ENCODE measurements around the gene WBP11. TPM values are rescaled to one million over a fixed set of nuclear protein-coding genes. Genes with fewer than 3 reads are reported as not detected.

Gene WBP11
- total RNA-seq, 3 donors from 2014 or later: 38.4 to 53.7 (median 48.3) TPM

DNA sequence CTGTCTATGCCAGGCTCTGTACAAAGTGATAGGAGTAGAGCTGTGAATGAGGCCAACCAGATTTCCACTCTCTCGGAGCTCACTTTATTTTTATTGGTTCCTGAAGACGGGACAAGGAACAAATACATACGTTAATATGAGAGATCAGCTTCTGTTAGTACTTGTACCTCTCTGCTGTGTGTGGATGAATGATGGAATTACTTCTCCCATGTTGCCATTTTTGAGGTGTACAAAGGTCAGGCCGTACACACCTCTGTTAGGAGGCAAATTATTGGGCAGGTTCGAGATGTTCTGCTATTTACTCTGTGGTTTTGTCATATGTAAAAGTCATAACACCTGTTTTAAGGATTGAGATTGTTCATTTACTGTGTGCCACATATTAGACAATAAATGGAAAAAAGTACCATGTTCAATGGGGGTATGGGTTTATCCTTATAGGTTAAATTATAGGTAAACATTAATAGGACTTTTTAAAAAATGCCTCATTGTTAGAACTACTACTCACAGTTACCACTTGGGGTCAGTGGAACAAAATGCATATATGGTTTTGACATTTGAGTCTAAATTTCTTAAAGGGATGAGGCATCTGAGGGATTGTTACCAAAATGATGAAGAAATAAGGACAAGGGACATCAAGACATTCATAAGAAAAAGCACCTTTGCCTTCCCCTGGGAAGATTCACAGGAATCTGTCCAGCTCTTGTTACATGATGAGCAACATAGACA lies 26.9 kb downstream of the WBP11 start:
- ATAC-seq: no peak
- no peaks in the 10 kb centered on the region for H3K36me3 ChIP-seq (ENCODE audit: low read depth)
- no peak overlapping the region for H3K4me3 ChIP-seq
- peaks cover 19% of the 10 kb centered on the region for H3K4me1 ChIP-seq (ENCODE audit: low read depth)
- H3K9me3 ChIP-seq: peaks cover 2% of the 10 kb centered on the region
- intact Hi-C loops (cut with DNase I, micrococcal nuclease): no loop called here
- TF ChIP-seq, protein P1, sequence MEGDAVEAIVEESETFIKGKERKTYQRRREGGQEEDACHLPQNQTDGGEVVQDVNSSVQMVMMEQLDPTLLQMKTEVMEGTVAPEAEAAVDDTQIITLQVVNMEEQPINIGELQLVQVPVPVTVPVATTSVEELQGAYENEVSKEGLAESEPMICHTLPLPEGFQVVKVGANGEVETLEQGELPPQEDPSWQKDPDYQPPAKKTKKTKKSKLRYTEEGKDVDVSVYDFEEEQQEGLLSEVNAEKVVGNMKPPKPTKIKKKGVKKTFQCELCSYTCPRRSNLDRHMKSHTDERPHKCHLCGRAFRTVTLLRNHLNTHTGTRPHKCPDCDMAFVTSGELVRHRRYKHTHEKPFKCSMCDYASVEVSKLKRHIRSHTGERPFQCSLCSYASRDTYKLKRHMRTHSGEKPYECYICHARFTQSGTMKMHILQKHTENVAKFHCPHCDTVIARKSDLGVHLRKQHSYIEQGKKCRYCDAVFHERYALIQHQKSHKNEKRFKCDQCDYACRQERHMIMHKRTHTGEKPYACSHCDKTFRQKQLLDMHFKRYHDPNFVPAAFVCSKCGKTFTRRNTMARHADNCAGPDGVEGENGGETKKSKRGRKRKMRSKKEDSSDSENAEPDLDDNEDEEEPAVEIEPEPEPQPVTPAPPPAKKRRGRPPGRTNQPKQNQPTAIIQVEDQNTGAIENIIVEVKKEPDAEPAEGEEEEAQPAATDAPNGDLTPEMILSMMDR (IDR thresholded peaks at IDR 0.05): no peak
- no peak for DNase-seq

DNA sequence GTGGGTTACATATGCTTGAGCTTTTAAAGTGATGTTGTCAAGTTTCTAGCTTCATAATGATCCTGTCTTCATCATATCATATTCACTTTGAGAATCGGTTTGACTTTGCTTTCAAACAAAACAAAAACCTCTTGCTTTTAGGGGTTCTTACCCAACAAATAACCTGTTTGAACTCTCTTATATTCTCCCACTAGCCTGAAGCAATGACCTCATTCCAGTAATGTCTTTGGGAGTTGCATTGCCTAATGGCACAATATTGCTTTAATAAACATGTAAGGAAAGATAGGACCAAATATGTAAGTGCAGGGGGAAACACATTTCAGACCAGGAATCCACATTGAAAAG lies 27.7 kb downstream of the WBP11 start:
- TF ChIP-seq, protein P1 (IDR thresholded peaks at IDR 0.05): no peak
- intact Hi-C loops (cut with DNase I, micrococcal nuclease): no loop called here
- DNase-seq: no peak

DNA sequence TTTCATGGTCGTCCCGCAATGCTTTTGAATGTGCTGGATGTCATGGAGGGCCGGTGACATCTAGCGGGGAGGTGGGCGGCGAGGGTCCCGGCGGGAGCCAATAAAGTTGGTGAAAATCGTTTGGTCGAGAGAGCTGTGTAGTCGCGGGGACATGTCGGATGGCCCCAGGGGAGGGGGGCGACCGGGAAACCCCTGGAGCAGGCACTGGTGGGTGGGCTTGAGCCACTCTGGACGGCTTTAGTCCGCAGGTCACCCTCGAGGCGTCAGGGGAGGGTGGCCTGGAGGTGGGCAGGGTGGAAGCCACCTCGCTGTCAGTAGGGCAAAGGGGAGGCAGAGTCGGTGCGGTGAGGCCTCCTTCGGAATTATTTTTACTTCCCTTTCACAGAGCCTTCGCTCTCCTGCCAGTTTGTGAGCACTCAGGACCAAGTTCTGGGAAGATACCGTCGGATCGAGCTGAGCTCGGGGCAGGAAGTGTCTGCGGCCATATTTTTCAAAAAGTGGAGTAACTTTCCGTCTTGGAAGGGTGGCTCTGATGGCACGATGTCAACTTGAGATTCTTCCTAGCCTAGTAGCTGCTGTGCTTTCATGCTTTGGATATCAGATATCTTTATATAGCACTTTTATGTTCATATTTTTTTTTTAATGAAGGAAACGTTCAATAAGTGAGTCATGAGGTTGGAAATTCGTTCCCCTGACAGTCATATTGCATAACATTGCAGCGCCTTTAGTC lies 28.2 kb downstream of the WBP11 start:
- Histone ChIP-seq H3K36me3 (ENCODE audit: low read depth) (no peaks in the 10 kb centered on the region), H3K4me3 (peak overlapping the region; percentile 67), H3K4me1 (ENCODE audit: low read depth) (peaks cover 19% of the 10 kb centered on the region), H3K9me3 (peaks cover 2% of the 10 kb centered on the region)
- DNase-seq (peak; percentile 63 to 76 (median 75)), ATAC-seq (peak; percentile 29)
- TF ChIP-seq, protein P1 (IDR thresholded peaks at IDR 0.05): no peak
- intact Hi-C loops (cut with DNase I, micrococcal nuclease): no loop called here

More for the DNA sequence above, 27.7 kb downstream of the WBP11 start:
- H3K36me3 ChIP-seq (ENCODE audit: low read depth): no peaks in the 10 kb centered on the region
- H3K4me3 ChIP-seq: no peak overlapping the region
- H3K9me3 ChIP-seq: peaks cover 2% of the 10 kb centered on the region
- no peak for ATAC-seq
- H3K4me1 ChIP-seq (ENCODE audit: low read depth): peaks cover 19% of the 10 kb centered on the region

DNA sequence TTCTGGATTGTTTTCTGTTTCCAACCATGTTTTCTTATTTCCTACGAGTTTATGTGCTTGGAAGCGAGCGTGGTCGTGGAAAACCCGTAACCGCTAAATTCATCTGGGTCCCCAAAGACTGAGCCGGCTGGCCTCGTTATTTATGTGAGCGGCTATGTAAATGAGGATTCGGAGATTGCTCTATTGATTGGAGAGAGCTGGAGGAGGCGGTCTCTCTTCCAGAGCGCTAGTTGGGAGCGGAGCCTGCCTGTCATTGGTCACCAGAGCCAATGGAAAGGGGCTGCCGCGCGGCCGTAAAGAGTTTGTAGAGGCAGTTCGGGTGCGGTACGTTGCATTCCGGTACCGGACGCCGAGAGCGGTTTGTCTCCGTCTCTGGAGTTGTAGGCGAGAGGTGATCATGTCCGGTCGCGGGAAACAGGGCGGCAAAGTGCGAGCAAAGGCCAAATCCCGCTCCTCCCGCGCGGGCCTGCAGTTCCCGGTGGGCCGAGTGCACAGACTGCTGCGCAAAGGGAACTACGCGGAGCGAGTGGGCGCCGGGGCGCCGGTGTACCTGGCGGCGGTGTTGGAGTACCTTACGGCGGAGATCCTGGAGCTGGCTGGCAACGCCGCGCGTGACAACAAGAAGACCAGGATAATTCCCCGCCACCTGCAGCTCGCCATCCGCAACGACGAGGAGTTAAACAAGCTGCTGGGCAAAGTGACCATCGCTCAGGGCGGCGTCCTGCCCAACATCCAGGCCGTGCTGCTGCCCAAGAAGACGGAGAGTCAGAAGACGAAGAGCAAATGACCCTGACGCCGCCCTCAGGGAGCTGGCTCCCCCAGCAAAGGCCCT lies 29.0 kb downstream of the WBP11 start:
- peak overlapping the region; percentile 67 for H3K4me3 ChIP-seq
- peaks cover 19% of the 10 kb centered on the region for H3K4me1 ChIP-seq (ENCODE audit: low read depth)
- intact Hi-C loops (cut with DNase I, micrococcal nuclease): no loop called here
- DNase-seq (peak; percentile 95 to 98 (median 97)), ATAC-seq (peak; percentile 78)
- H3K9me3 ChIP-seq: peaks cover 2% of the 10 kb centered on the region
- TF ChIP-seq, protein P1 (IDR thresholded peaks at IDR 0.05): no peak
- no peaks in the 10 kb centered on the region for H3K36me3 ChIP-seq (ENCODE audit: low read depth)

DNA sequence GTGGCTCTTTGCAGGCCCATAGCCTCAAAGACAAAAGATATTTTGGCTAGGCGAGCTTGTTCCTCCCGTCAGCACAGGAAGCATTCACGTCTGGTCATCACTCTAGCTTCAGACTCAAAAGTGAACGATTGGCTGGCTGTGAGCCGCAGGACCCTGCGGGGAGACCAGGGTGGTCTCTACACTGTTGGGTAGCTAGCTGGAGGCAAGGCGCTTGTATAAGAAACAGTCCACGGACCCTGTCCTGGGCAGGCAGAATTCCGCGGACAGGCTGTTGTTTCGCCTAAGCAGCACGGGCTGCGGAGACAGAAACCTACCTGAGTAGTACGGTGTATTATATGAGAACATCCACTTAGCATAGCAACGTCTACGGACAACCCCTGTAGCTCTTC lies 29.6 kb downstream of the WBP11 start:
- DNase-seq (peak in 2 of 3 donors; percentile 64 to 66), ATAC-seq (no peak)
- Histone ChIP-seq H3K4me3 (peak overlapping the region; percentile 67), H3K4me1 (ENCODE audit: low read depth) (peaks cover 19% of the 10 kb centered on the region), H3K36me3 (ENCODE audit: low read depth) (no peaks in the 10 kb centered on the region), H3K9me3 (peaks cover 2% of the 10 kb centered on the region)
- TF ChIP-seq, protein P1 (IDR thresholded peaks at IDR 0.05): no peak
- intact Hi-C loops (cut with DNase I, micrococcal nuclease): no loop called here
